IMR-90 (cell line): ENCODE results near the gene ZNF76. TPM values are rescaled to one million over a fixed set of nuclear protein-coding genes. Genes with fewer than 3 reads are reported as not detected.

ENCODE experiments used
- CEBPB ChIP-seq: IDR thresholded peaks from 2 replicates; pipeline ENCODE4 v1.6.1; 2012; ENCODE audit warnings: low read depth, low read length, improper control_type of control experiment
- NFE2L2 ChIP-seq: fragments of 150-350 bp; IDR thresholded peaks from 2 replicates; pipeline ENCODE4 v1.6.1; 2016; ENCODE audit warnings: low read depth, mild to moderate bottlenecking, low read length
- RAD21 ChIP-seq: IDR thresholded peaks from 2 replicates; pipeline ENCODE4 v1.6.1; 2012; ENCODE audit warnings: low read length, improper control_type of control experiment
- polyA plus RNA-seq, 3 experiments: library from polyadenylated mRNA; depleted of rRNA; stranded (reverse); fragments of >200 nt; gene quantifications; 2 replicates each; pipeline ENCODE4 v1.2.3, GENCODE V29; 2012; ENCODE audit warnings: low replicate concordance in 1 of 3
- total RNA-seq: library from RNA; depleted of rRNA; stranded (reverse); fragments of >200 nt; gene quantifications from 2 replicates; pipeline ENCODE4 v1.2.3, GENCODE V29; 2012
- TF ChIP-seq, protein P1 (sequence below): conservative IDR thresholded peaks from 2 replicates; pipeline ENCODE4 v1.5.1; 2012; ENCODE audit warnings: mild to moderate bottlenecking, low read depth, low read length, improper control_type of control experiment

ZNF76 gene
- total and polyA plus RNA-seq, 2 of the 4 experiments (the other 2 are of a cell fraction): 19.9 to 21.1 TPM

DNA sequence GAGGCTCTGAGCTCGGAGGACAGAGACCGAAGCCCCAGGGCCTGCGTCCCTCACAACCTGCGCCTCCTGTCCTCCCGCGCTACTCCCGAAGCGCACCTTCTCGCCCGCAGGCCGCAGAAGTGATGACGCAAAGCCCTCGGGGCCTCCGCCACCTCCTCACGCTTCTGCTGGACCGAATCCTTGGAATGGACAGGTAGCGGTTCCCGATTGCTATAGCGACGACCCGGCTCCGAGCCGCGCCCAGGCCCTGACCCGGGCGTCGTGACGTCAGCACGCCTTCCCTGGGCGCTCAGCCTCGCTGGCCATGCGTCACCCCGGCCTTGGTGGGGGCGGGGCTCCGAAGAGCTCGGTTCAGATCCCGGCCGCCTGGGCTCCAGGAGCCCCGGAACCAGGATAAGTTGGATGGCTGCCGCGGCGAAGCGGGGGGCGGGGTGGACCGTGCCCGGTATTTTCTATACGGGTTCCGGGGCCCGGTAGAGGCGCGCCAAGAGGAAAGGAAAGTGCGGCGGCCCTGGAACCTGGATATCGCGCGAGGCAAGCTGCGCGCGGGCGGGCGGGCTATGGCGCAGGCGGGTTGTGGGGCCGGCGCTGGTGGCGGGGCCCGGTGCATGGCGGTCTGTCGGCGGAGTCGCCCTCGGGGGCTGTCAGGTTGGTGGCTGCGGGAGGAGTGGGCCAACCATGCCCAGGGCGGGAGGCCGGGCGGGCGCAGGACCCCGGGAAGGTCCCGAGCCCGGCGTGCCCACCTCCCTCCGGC, at the start of gene ZNF76 (continued):
- TF ChIP-seq, protein P1, sequence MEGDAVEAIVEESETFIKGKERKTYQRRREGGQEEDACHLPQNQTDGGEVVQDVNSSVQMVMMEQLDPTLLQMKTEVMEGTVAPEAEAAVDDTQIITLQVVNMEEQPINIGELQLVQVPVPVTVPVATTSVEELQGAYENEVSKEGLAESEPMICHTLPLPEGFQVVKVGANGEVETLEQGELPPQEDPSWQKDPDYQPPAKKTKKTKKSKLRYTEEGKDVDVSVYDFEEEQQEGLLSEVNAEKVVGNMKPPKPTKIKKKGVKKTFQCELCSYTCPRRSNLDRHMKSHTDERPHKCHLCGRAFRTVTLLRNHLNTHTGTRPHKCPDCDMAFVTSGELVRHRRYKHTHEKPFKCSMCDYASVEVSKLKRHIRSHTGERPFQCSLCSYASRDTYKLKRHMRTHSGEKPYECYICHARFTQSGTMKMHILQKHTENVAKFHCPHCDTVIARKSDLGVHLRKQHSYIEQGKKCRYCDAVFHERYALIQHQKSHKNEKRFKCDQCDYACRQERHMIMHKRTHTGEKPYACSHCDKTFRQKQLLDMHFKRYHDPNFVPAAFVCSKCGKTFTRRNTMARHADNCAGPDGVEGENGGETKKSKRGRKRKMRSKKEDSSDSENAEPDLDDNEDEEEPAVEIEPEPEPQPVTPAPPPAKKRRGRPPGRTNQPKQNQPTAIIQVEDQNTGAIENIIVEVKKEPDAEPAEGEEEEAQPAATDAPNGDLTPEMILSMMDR: no peak
- TF ChIP-seq NFE2L2 (no peak), CEBPB (no peak), RAD21 (no peak)
